ENCODE data around the gene ARHGAP8.

- TF ChIP-seq CTCF (IDR thresholded peaks at IDR 0.05): no peak
- no peak for TF ChIP-seq POLR2A (IDR thresholded peaks at IDR 0.05)
- TF ChIP-seq POLR2AphosphoS5 (IDR thresholded peaks at IDR 0.05): no peak
- no peak for TF ChIP-seq EP300 (IDR thresholded peaks at IDR 0.05)
These were observed 37.5 kb upstream of the ARHGAP8 start for GRCh38 chr22:44714703-44715350.
